C4-2B (cell line): ENCODE results near the gene IRF9.
A peak's percentile ranks its signal among the peaks of the same experiment; 100 is the strongest.
"Not testable (repeated sequence)": the region's sequence is repeated elsewhere in the genome, so short reads cannot be mapped to it uniquely, and the experiment has no call there.

ENCODE experiments used
- H3K27ac ChIP-seq: fragments of 450-650 bp; 2 replicates; pipeline ENCODE4 v1.5.1; 2017
- CTCF ChIP-seq: fragments of 450-650 bp; conservative IDR thresholded peaks from 2 replicates; pipeline ENCODE4 v1.5.1; 2017; ENCODE audit warnings: mild to moderate bottlenecking
- ZFX ChIP-seq: fragments of 450-650 bp; IDR thresholded peaks from 2 replicates; pipeline ENCODE4 v1.6.1; 2017

IRF9 gene

GRCh38 chr14:24194873-24195185 lies 33.8 kb downstream of the IRF9 start:
- peak overlapping the region; percentile 95 for H3K27ac ChIP-seq
- TF ChIP-seq ZFX (no peak), CTCF (no peak)

- H3K27ac ChIP-seq = peak within 1 kb of the TSS; percentile 95
- no peak for TF ChIP-seq CTCF
- TF ChIP-seq ZFX = peak; percentile 95
Observed at GRCh38 chr14:24195186-24196070, 34.4 kb downstream of the IRF9 start, which contains the start of gene TM9SF1. TSS of gene TM9SF1 (minus strand) at chr14:24195441. CDS start at chr14:24195019, 422 bp downstream.

GRCh38 chr14:24196071-24197055 lies 35.3 kb downstream of the IRF9 start:
- no peak for TF ChIP-seq CTCF
- H3K27ac ChIP-seq = peak overlapping the region; percentile 95

GRCh38 chr14:24197056-24197450 lies 36.0 kb downstream of the IRF9 start:
- H3K27ac ChIP-seq = no peak overlapping the region; the same call in 1 of the 2 replicates
- TF ChIP-seq ZFX (no peak), CTCF (no peak)

GRCh38 chr14:24198814-24199524 lies 37.9 kb downstream of the IRF9 start:
- no peak overlapping the region for H3K27ac ChIP-seq
- TF ChIP-seq CTCF (no peak), ZFX (no peak)

GRCh38 chr14:24202538-24202937 lies 41.5 kb downstream of the IRF9 start:
- not testable (repeated sequence) for H3K27ac ChIP-seq

- not testable (repeated sequence) for H3K27ac ChIP-seq
Observed at GRCh38 chr14:24203249-24203886, 42.3 kb downstream of the IRF9 start.
